ENCODE data around the gene GCDH. TPM values are rescaled to one million over a fixed set of nuclear protein-coding genes. Genes with fewer than 3 reads are reported as not detected.

The GCDH gene
- total RNA-seq, 1 donor from 2014 or later: 38.2 TPM

DNA sequence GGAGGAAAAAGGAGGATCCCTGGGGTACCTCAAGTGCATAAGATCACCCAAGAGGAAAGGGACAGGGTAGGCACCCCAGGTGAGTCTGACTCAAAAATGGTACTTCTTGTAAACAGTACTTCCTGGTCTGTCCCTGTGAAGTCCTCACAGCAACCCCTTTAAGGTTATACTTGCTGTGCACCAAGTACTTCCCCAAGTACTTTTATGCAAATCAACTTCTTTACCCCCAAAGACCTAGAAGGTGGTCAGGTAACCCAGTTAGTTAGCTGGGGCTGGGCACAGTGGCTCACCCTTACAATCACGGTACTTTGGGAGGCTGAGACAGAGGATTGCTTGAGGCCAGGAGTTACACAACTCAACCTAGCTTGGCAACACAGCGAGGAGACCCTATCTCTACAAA, 49.9 kb downstream of the GCDH start:
- Histone ChIP-seq H3K27me3 (ENCODE audit: control insufficient read depth, insufficient read depth, low read length) (no peaks in the 10 kb centered on the region), H3K4me3 (ENCODE audit: low read depth, low read length) (no peak overlapping the region), H3K36me3 (ENCODE audit: control insufficient read depth, insufficient read depth, low read length) (peaks cover 32% of the 10 kb centered on the region)
- FAIRE-seq (no peak), DNase-seq (ENCODE audit: low read depth) (no peak)
- TF ChIP-seq, protein P1, sequence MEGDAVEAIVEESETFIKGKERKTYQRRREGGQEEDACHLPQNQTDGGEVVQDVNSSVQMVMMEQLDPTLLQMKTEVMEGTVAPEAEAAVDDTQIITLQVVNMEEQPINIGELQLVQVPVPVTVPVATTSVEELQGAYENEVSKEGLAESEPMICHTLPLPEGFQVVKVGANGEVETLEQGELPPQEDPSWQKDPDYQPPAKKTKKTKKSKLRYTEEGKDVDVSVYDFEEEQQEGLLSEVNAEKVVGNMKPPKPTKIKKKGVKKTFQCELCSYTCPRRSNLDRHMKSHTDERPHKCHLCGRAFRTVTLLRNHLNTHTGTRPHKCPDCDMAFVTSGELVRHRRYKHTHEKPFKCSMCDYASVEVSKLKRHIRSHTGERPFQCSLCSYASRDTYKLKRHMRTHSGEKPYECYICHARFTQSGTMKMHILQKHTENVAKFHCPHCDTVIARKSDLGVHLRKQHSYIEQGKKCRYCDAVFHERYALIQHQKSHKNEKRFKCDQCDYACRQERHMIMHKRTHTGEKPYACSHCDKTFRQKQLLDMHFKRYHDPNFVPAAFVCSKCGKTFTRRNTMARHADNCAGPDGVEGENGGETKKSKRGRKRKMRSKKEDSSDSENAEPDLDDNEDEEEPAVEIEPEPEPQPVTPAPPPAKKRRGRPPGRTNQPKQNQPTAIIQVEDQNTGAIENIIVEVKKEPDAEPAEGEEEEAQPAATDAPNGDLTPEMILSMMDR (IDR thresholded peaks at IDR 0.05; ENCODE audit: insufficient read depth, low read length, severe bottlenecking): no peak

- H3K36me3 ChIP-seq (ENCODE audit: control insufficient read depth, insufficient read depth, low read length): peaks cover 41% of the 10 kb centered on the region
- no peaks in the 10 kb centered on the region for H3K27me3 ChIP-seq (ENCODE audit: control insufficient read depth, insufficient read depth, low read length)
- no peak overlapping the region for H3K4me3 ChIP-seq (ENCODE audit: low read depth, low read length)
- TF ChIP-seq, protein P1 (IDR thresholded peaks at IDR 0.05; ENCODE audit: insufficient read depth, low read length, severe bottlenecking): no peak
- FAIRE-seq (no peak), DNase-seq (ENCODE audit: low read depth) (no peak)
Observed at GRCh38 chr19:12943437-12944044, 52.6 kb downstream of the GCDH start.

DNA sequence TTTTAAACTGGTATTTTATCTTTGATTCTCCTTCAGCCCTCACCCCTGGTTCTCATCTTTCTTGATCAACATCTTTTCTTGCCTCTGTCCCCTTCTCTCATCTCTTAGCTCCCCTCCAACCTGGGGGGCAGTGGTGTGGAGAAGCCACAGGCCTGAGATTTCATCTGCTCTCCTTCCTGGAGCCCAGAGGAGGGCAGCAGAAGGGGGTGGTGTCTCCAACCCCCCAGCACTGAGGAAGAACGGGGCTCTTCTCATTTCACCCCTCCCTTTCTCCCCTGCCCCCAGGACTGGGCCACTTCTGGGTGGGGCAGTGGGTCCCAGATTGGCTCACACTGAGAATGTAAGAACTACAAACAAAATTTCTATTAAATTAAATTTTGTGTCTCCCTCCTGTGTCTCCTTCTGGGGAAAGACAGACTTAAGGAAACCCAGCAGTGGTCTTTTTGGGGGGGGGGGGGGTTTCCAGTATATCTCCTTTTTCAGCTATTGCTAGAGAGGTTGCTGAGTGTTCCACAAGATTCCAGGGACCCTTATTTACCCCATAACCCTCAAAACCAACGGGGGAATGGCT, 53.2 kb downstream of the GCDH start:
- peaks cover 45% of the 10 kb centered on the region for H3K36me3 ChIP-seq (ENCODE audit: control insufficient read depth, insufficient read depth, low read length)

DNA sequence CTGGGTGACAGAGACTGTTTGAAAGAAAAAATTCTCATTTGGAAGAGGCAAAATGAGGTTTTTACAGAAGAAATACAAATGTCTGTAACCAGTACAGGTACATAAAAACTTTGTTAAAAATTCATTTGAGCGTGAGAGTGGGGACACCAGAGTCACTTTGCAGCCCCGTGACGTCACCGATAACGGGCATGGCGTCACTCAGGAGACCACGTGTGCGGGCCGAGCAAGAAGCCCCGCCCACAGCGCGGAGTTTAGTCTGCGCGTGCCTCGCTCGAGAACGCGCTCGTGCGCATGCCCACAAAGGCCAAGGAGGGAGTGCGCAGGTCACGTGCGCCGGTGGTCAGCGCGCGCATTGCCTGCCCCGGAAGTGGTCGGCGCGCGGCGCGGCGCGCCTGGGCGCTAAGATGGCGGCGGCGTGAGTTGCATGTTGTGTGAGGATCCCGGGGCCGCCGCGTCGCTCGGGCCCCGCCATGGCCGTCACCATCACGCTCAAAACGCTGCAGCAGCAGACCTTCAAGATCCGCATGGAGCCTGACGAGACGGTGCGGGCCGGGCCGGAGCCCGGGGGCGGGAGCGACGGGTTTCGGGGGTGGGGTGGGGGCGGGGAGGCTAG, 54.6 kb downstream of the GCDH start, which contains the start of gene RAD23A:
TSS of gene RAD23A (plus strand) at position 384 of the 613 bp plus-strand sequence. CDS start at position 471, 87 bp downstream.
- FAIRE-seq (no peak), DNase-seq (ENCODE audit: low read depth) (peak; percentile 90)
- Histone ChIP-seq H3K4me3 (ENCODE audit: low read depth, low read length) (peak within 1 kb of the TSS; percentile 63), H3K27me3 (ENCODE audit: control insufficient read depth, insufficient read depth, low read length) (no peaks in the 10 kb centered on the region), H3K36me3 (ENCODE audit: control insufficient read depth, insufficient read depth, low read length) (peaks cover 43% of the 10 kb centered on the region)
- TF ChIP-seq, protein P1 (IDR thresholded peaks at IDR 0.05; ENCODE audit: insufficient read depth, low read length, severe bottlenecking): no peak

More for the DNA sequence above, 53.2 kb downstream of the GCDH start:
- FAIRE-seq (no peak), DNase-seq (ENCODE audit: low read depth) (no peak)
- no peaks in the 10 kb centered on the region for H3K27me3 ChIP-seq (ENCODE audit: control insufficient read depth, insufficient read depth, low read length)
- TF ChIP-seq, protein P1 (IDR thresholded peaks at IDR 0.05; ENCODE audit: insufficient read depth, low read length, severe bottlenecking): no peak
- H3K4me3 ChIP-seq (ENCODE audit: low read depth, low read length): no peak overlapping the region

DNA sequence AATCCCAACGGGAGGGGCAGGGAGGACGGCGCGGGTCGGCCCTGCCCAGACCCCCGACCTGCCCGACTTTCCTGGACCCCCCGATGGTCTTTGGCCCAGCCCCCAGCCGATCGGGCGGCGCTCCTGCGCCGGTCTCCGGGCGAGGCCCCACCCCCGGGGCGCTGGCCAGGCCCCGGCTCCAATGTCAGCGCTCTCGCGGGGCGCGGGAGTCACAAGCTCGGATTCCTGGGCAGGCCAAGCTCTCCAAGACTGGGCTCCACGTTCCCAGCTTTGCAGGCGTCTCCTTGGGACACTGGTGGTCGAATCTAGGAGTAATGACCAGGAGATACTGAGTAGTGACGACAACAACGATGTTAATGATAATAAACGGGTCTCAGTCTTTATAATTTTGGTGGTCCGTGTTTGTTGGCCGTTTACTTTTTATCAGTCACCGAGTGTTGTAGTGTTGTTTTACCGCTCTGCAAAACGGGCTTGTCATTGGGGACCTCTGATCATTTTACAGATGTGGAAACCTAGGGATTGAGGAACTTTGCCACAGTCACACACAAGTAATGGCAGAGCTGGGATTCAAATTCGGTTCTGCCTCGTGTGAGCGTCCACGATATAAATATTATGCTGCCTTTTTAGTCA, 55.2 kb downstream of the GCDH start:
- H3K36me3 ChIP-seq (ENCODE audit: control insufficient read depth, insufficient read depth, low read length): peaks cover 38% of the 10 kb centered on the region
- TF ChIP-seq, protein P1 (IDR thresholded peaks at IDR 0.05; ENCODE audit: insufficient read depth, low read length, severe bottlenecking): no peak
- peak; percentile 53 for DNase-seq (ENCODE audit: low read depth)
- peak overlapping the region; percentile 63 for H3K4me3 ChIP-seq (ENCODE audit: low read depth, low read length)
- no peak for FAIRE-seq
- H3K27me3 ChIP-seq (ENCODE audit: control insufficient read depth, insufficient read depth, low read length): no peaks in the 10 kb centered on the region
